Embryonic facial prominence (tissue), 1 donor: ENCODE data around the gene ZYX.
"Not testable (repeated sequence)": the region's sequence is repeated elsewhere in the genome, so short reads cannot be mapped to it uniquely, and the experiment has no call there.

Source experiments
- DNase-seq: peaks from one replicate; pipeline ENCODE4 v3.0.0-alpha.2; 2016; ENCODE audit errors: extremely low spot score

Gene ZYX

GRCh38 chr7:143418681-143419458, 37.7 kb downstream of the ZYX start:
- DNase-seq, result no peak

- DNase-seq, result no peak
Measured at GRCh38 chr7:143419880-143420279, 38.7 kb downstream of the ZYX start.

- not testable (repeated sequence) for DNase-seq
Measured at GRCh38 chr7:143420624-143421023, 39.5 kb downstream of the ZYX start.

DNA sequence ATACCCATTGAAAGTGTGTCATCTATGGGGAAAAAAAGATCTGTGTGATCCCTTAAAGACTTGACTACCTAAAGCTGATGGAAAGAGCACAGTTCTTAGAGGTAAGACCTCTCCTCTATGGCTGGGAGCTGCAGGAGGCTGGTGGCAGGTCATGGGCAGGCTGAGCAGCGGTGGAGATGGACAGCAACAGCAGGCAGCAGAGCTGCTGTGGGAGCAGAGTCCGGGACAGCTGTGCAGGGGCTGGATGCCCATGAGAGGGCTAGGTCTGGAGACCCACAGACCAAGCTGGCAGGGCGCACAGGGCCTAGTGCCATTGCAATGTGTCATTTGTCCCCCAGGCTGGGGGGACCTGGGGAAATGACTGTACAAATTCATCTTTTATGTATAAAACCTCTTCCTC, 40.9 kb downstream of the ZYX start:
- no peak for DNase-seq

DNA sequence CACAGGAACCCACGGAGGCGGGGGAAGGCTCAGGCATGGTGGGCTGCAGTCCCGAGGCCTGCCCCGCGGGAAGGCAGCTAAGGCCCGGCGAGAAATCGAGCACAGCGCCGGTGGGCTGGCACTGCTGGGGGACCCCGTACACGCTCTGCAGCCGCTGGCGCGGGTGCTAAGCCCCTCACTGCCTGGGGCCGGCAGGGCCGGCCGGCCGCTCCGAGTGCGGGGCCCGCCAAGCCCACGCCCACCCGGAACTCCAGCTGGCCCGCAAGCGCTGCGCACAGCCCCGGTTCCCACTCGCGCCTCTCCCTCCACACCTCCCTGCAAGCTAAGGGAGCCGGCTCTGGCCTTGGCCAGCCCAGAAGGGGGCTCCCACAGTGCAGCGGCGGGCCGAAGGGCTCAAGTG, 43.3 kb downstream of the ZYX start:
- DNase-seq, result not testable (repeated sequence)

GRCh38 chr7:143426479-143427142, 45.5 kb downstream of the ZYX start:
- DNase-seq, result no peak

DNA sequence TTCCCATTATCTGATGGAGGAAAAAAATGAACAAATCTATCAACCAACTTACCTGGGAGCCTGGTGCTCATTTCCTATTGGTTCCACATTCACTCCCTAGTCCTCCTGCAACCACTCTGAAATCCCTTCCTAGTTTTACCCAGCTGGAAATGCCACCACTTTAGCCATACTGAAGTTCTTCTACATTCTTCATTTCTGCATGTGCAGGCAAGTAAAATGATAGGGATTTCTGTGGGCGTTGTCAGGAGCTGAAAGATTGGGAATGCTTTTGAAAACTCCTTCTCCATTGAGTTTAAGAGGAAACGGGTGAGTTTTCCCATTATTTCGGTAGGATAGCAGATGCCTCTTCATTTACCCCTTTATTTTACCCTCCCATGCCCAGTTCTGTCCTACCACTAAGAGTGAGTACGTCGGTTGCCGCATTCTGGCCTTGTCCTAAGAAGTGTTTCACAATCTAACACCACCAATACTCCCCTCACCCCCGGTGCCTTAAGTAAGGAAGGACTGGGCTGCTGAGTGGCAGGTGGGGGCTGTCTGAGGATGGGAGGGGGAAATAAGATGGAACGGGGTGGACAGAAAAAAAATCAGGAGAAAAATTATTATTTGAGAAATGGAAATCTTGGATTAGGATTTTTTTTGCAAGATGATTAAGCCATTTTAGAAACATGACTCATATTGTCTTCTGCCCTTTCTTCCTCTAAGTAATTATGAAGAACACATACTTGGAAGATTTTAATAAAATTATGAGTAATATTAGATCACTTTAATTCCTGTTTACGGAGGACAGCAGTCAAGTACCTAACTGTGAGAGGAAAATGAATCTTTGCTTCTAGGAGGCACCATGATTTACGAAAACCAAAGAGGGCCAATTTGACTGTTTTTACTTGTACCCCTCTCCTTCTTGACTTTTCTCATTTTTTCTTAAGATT, 48.9 kb downstream of the ZYX start:
- DNase-seq, result no peak

- no peak for DNase-seq
Measured at GRCh38 chr7:143431109-143431508, 50.0 kb downstream of the ZYX start.

DNA sequence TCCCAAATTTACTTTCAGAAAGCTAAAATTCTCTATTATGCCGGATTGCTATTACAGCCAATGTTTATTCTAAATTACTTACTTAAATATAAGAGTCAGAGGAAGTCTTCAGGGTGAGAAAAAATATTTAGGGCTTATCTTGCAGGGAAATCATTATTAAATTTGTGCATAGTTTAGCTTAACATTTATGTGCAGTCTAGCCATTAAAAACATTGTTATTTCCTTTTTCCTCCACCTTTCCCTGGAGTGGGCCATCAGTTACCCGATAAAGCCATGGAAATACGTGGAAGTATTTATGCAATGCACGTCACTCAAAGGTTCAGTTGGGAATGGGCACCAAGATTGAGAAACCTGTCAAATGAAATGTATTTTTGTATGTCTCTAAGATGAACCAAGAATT, 52.6 kb downstream of the ZYX start:
- no peak for DNase-seq

GRCh38 chr7:143434660-143435059, 53.5 kb downstream of the ZYX start:
- DNase-seq, result no peak

DNA sequence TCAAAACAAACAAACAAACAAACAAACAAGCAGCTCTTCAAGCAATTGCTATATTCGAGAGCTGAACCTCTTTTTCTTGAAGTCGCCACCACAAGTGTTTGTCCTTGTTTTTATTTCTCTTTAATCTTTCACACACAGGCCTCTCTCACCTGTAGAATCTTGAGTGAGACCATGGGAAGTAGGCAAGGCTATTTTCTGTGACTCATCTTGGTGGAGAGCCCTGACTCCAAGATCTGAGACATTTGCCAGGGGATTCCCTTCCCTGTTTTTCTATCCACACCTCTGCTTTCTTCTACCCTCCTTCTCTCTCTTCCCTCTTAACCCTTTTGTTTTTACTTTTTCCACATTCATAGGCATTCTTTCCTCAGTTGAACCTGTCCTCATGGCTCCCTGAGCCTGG, 54.1 kb downstream of the ZYX start:
- no peak for DNase-seq

DNA sequence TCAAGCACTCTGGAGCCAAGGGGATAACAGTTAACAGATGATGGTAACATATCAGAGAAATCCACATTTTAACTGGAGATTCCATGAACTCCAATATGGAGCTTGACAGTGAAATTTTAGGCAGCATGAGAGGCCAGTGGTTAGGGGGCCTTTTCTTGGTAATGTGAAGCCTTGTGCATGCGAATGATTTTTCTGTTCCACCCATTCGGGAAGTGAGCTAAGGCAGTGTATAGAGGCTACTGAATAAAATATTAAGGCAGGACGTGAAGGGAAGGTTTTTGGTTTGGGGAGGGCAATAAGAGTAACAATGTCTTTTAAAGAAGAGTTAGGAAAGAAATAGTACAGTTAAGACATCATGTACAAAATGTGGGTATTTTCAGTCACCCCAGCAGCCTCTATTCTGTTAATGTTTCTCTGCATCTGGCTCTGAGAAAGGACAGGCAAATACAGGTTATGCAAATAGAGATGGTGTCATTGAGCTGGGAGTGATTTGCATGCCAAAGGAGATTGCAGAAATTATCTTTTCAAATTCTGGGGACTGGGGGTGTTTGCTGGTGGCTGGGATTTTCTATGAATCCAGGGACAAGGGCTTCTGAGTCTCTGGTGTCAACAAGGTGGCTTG, 55.3 kb downstream of the ZYX start:
- DNase-seq, result no peak

DNA sequence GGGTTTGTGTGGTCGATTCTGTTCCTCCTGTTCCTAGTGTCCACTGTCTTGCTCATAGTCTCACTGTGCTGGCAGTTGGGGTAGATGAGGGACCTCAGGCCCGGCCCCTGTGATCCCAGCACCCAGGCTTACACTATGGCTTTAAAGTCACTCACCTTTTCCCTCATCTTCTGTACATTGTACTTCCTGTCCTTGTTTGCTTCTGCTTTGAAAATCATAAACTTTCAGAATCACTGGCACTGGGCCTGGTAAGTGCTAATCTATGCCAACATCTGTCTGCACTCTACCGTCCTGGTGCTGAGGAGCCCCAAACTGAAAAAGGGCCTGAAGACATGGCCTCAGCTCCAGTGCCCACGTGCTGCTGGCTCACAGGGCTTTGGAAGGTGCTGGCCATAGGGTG, 56.4 kb downstream of the ZYX start:
- DNase-seq, result no peak

DNA sequence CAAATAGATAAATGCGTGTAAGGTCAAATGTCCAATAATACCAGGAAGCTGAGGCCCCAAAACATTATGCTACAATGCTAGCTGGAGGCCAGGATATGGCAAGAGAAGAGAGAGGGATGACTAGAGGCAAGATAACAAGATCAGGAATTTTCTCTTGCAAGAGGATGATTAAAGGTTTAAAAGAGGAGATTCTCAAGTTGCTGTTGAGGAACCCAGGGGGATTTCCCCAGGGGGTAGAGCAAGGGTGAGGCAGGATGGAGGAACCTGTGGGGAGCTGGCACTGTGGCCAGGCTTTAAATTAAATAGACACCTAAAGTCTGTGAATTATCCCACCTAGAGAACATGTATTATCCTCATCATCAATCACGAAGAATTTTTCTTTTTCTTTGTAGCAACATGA, 58.7 kb downstream of the ZYX start:
- no peak for DNase-seq
